HG02970 (cell line): ENCODE results near the gene NIT1.

Experiments used
- ATAC-seq: cut with Tn5 transposase; IDR thresholded peaks from one replicate; pipeline ENCODE4 v1.9.1; 2021; ENCODE audit warnings: mild to moderate bottlenecking, moderate library complexity, moderate number of reproducible peaks; ENCODE audit not compliant: unreplicated experiment, low FRiP score

NIT1 gene

DNA sequence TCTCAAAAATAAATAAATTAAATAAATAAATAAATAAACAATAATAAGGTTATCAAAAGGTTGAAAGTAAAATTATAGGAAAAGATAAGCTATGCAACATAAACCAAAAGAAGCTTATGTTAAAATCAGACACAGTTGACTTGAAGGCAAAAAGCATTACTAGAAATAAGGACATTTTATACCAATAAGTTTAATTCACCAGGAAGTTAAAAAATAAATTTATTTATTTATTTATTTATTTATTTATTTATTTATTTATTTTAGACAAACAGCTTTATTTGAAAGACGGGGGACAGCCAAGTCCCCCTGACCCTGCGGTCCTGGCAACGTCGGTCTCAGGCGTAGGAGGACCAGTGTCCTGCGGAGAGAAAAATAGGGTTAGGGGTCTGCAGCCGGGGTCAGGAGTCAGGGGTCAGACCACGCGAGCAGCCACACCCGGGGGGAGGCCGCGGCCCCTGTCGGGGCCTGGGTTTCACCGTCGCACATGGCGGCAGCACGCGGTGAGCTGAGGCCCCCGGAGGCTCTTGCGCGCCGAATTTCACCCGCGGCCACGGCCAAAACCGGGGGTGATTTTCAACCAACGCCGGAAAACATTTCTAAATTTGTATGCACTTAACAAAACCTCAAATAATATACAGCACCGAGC lies 23.0 kb downstream of the NIT1 start:
- no peak for ATAC-seq

DNA sequence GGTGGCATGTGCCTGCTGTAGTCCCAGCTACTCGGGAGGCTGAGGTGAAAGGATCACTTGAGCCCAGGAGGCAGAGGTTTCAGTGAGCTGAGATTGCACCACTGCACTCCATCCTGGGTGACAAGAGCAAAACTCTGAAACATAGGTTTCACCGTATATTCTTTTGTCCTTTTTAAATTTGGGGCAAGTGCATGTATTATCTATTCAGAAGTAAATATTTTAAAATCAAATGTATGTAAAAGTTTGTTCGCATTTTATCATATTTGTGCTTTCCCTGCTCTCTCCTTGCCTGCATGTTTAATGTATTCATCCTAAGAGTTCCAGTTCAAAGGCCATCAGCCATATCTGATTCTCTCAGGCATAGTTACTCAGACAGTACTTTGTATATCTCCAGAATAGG lies 27.9 kb downstream of the NIT1 start:
- ATAC-seq: no peak

DNA sequence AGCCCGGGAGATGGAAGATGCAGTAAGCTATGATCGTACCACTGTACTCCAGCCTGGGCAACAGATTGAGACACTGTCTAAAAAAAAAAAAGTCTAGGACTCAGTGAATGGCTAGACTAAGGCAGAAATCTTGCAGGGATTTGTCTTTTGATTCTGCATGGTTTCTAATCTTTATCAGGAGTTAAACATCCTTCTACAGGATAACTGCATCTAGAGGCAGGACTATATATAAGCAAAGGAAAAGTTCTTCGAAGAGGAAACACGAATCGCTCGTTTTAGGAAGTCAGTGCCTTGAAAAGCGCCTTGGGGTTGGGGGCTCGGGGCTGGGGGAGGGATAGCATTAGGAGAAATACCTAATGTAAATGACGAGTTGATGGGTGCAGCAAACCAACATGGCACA lies 35.3 kb downstream of the NIT1 start:
- ATAC-seq: no peak

DNA sequence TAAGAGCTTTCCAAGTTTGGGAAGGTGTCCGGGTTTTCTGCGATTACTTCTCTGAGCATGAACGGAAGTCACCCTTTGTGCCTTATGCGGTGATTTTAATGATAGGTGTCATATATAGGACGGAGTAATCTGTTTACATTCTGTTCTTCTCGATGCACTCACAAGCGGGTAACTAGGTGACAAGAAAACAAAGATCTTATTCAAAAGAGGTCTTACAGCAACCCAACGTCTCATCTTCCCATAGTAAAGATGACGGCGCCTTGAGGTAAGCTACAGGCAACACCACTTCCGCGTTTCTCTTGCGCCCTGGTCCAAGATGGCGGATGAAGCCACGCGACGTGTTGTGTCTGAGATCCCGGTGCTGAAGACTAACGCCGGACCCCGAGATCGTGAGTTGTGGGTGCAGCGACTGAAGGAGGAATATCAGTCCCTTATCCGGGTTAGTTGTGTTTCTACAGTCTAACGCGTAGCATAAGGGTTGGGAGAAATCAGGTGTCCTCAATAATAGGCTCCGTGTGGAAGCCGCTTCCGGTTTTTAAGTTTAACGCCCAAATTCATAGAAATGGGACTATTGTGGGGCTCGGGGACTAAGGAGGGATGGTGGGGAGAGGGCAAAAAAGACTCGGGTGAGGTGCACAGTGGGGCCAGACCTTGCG lies 35.9 kb downstream of the NIT1 start, which contains the start of gene UFC1:
UFC1 (plus strand) TSS at position 297 of the 656 bp plus-strand sequence; CDS start at position 317, 20 bp downstream.
- ATAC-seq: peak; percentile 62

DNA sequence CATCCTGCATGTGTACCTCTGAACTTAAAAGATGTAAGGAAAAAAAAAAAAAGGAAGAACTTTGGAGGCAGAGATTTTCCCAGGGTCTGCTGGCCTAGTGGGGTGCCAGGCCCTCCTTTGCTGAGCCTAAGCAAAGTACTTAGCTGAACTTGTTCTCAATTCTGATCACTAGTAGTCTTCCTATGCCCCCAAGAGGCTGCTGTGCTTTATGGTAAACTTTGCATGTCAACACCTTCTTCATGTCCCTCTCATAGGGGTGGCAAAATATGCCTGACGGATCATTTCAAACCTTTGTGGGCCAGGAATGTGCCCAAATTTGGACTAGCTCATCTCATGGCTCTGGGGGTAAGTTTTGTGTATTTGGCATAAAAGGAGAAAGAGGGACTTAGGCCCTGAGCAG lies 40.0 kb downstream of the NIT1 start:
- ATAC-seq: no peak

DNA sequence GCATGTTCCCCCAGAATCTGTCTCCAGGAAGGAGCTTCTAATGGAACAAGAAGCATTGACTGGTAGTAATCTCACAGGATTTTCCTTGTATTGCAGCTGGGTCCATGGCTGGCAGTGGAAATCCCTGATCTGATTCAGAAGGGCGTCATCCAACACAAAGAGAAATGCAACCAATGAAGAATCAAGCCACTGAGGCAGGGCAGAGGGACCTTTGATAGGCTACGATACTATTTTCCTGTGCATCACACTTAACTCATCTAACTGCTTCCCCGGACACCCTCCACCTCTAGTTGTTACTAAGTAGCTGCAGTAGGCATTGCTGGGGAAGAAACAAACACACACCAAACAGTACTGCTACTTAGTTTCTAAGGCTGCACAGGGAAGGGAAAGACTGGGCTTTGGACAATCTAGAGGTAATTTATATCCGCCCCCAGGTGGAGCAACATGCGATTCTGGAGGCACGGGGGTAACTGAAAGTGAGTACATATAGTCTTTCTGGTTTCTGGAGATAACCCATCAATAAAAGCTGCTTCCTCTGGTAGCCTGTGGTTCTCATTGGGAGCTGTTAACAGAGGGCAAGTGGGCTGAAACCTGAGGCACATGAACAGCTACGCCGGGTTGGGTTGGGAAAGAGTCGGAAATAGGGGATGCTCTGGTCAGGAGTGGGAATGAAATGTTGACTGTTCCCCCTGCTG lies 40.6 kb downstream of the NIT1 start:
- ATAC-seq: no peak

DNA sequence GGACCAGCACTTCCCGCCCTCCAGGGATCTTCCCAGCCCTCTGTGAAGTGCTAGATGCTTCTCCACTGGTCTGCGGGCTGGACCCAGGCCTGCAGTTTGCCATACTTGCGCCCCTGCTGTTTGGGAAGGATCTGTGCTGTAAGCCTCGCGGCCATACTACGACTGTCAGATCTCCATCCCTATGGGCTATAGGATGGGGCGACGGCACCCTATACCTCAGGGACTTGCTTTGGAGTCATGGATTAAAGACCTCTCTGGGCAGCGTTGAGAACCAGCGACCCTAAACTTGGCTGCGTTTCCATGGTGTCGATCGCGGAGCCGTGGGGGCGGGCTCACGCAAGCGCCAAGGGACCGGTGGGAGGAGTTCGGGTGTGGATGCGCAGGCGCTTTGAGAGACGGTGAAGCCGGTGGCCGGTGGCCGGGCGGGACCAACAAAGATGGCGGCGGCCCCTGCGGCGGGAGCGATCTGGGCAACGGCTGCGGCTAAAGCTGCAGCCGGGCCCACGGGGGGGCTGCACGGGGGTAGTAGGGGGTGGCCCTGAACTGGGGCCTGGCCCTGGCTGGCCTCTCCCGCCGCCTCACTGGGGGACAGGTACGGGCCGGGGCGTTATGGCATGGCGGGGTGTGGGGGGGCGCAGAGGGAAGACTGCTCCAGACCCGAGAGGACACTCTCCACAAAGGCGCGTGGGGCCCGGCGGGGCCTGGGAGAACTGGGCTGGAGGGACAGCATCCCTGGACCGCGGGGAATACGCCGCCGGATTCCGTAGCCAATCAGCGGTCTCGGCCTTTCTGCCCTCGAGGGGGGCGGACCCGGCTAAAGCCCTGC lies 41.4 kb downstream of the NIT1 start, which contains the start of gene USP21:
USP21 (plus strand) TSS at position 414 of the 826 bp plus-strand sequence. CDS start 1,141 bp downstream, outside the sequence.
- ATAC-seq: peak; percentile 79

DNA sequence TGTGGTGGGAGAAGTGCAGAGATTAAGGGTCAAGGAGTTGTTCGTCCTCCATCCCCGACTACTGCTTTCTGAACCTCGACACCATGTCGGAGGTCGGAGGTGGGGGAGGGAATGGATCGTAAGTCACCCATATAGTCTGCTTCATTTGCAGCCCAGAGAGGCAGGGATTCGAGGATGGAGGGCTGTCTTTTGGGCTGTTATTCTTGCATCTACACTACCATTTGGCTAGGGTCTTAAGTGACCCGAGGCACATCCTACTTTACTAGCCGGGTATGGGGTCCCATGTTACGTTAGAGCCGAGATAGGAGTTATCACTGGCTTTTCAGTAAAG lies 42.0 kb downstream of the NIT1 start:
- ATAC-seq: no peak

DNA sequence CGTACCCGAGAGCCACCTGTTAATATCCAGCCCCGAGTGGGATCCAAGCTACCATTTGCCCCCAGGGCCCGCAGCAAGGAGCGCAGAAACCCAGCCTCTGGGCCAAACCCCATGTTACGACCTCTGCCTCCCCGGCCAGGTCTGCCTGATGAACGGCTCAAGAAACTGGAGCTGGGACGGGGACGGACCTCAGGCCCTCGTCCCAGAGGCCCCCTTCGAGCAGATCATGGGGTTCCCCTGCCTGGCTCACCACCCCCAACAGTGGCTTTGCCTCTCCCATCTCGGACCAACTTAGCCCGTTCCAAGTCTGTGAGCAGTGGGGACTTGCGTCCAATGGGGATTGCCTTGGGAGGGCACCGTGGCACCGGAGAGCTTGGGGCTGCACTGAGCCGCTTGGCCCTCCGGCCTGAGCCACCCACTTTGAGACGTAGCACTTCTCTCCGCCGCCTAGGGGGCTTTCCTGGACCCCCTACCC lies 42.8 kb downstream of the NIT1 start:
- ATAC-seq: no peak

DNA sequence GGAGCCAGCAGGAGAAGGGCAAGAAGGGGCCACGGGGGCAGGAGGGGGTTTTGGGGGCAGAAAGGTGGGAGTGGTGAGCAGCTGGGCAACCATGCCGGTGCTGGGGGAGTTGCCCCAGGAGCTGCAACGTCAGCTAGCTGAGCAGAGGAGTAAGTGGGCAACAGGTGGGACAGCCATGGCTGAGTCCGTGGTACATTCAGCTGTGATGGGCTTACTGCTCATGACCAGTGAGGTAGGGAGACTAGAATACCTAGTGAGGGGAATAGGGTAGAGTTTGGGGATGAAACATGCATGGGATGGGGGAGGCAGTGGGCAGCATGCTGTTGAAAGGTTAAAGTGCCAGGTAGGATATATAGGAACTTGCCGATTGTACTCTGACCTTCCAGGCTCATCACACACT lies 43.7 kb downstream of the NIT1 start:
- no peak for ATAC-seq

DNA sequence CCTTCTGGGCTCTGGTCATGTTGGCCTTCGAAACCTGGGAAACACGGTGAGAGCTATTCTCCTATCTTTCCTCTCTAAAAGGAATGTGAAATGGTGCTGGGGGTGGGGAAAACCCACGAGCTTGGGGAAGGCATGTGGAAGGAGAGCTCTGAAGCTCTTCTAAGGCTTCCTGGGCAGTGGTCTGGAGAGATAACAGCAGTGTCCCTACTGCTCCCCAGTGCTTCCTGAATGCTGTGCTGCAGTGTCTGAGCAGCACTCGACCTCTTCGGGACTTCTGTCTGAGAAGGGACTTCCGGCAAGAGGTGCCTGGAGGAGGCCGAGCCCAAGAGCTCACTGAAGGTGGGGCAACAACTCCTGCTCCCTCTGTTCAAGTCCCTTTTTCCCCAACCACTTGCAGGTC lies 44.1 kb downstream of the NIT1 start:
- ATAC-seq: no peak

DNA sequence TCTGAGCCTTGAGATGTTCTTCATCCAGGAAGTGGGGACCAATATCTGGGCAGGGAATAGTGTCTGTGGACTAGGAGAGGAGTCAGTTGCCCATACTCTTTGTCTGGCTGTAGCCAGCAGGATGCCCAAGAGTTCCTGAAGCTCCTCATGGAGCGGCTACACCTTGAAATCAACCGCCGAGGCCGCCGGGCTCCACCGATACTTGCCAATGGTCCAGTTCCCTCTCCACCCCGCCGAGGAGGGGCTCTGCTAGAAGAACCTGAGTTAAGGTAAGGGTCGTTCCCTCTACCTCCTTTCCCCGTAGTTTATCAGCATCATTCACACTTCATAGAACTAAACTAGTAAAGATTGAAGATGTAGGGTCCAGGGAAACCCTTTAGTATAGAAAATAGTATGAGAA lies 44.9 kb downstream of the NIT1 start:
- ATAC-seq: no peak

DNA sequence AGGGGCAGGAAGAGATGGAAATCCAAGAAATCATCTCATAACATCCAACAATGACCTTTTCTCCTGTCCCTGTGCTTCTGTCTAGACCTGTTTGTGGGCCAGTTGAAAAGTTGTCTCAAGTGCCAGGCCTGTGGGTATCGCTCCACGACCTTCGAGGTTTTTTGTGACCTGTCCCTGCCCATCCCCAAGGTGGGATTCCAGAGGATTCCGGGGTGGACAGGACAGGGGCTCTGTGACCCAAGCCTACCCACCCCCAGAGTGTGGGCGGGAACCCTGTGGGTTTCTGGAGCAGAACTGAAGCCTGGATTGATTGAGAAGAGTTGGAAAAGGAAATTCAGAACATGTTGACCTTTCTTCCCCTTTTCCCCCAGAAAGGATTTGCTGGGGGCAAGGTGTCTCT lies 45.9 kb downstream of the NIT1 start:
- ATAC-seq: no peak

DNA sequence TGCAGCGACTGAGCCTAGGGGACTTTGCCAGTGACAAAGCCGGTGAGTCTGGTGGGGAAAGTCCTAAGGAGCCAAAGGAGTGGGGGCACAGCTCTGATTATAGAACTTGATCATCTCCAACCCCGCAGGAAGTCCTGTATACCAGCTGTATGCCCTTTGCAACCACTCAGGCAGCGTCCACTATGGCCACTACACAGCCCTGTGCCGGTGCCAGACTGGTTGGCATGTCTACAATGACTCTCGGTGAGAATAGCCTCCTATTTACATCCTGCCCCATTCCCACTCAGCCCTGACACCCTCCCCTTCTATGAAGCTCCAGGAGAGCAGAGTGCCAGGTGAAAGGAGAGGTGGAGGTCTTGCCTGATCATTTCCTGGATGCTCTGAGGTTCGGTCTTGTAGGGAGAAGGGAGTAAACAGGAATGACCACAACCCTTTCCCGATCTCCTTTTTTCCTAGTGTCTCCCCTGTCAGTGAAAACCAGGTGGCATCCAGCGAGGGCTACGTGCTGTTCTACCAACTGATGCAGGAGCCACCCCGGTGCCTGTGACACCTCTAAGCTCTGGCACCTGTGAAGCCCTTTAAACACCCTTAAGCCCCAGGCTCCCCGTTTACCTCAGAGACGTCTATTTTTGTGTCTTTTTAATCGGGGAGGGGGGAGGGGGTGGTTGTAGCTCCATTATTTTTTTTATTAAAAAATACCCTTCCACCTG lies 47.2 kb downstream of the NIT1 start:
- ATAC-seq: no peak

DNA sequence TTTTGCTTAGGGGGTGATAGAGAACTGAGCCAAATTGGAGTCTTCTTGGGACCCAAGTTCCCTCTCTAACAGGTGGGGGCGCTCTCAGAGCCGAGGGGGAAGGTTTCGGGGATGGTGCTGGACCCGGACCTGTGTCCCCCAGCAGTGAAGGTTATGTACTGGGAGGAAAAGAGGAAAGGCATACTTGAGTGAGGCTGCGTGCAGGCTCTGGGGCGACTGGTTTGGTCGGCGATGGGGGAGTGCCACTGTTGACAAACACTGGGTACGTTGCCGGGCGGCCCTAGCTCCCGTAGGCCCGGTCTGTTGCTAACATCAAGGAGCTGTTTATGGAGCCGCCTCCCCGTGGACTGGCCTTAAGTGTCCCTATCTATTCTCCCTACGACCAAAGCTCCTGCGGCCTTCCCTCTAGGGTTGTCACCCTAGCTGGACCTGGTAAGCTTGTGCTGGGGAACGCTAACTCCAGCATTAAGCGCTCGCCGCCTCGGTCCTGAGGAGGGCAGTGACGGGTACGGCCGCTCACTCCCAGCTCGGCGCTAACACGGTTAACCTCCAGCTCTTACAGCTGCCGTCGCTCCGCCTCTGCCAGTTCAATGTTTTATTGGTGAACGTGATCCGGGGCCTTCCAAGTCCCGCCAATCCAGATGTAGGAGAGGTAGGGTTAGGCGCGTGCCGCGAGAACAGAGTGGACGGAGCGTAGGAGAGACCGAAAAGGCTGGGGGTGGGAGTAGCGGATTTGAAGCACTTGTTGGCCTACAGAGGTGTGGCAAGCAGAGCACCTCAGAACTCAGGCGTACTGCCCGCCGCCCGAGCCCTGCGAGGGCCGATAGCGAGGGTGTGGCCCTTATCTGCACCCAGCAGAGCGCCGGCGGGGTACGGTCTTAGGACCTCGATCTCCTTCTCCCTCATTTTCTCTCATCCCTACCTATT lies 48.1 kb downstream of the NIT1 start, which contains the start of gene PPOX:
PPOX (plus strand) TSS at position 685 of the 927 bp plus-strand sequence. CDS start 422 bp downstream, outside the sequence.
- peak; percentile 81 for ATAC-seq

DNA sequence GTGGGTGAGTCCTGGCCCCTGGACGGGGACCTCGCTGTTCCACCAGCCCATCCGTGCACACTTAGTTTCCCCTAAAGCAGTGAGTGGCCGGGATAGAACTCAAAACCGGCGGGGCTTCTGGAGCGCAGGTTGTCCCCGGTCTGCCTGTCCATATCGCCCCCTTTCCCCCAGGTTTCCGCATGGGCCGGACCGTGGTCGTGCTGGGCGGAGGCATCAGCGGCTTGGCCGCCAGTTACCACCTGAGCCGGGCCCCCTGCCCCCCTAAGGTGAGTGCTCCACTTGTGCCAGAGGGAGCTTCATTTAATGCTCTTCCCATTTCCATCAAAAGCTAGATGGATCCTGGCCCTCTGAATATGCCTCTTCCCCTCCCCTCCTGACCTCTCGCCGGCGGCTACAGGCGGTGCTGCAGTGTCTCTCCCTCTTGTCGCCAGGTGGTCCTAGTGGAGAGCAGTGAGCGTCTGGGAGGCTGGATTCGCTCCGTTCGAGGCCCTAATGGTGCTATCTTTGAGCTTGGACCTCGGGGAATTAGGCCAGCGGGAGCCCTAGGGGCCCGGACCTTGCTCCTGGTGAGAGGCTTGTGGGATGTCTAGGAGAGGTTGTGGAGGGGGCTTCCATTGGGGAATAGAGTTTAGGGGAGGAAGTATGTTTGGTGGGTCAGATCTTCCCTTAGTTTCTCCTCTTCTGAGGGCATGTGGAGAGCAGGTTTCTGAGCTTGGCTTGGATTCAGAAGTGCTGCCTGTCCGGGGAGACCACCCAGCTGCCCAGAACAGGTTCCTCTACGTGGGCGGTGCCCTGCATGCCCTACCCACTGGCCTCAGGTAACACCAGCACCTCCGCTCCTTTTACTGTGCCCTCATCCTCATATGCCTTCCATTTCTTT lies 49.0 kb downstream of the NIT1 start:
- ATAC-seq: peak; percentile 9

DNA sequence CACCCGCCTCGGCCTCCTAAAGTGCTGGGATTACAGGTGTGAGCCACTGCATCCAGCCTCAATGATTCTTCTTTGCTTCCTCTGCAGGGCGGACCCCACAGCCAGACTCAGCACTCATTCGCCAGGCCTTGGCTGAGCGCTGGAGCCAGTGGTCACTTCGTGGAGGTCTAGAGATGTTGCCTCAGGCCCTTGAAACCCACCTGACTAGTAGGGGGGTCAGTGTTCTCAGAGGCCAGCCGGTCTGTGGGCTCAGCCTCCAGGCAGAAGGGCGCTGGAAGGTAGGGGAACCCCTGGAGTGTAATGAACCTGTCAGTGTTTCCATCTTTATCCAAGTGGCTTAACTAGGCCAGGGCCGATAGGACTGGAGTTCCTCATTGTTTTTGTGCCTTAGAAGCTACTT lies 51.0 kb downstream of the NIT1 start:
- no peak for ATAC-seq
